Measurements from ENCODE around the gene CPA1. TPM values are rescaled to one million over a fixed set of nuclear protein-coding genes. Genes with fewer than 3 reads are reported as not detected.

CPA1 gene
- total and polyA plus RNA-seq, 12 donors = 0.14 to 15.0 (median 2.0) TPM; not detected in 4

GRCh38 chr7:130367088-130367755 is 13.1 kb upstream of the CPA1 start:
- Histone ChIP-seq H3K36me3 (replicated peaks in 1 of 2) (no peaks in the 10 kb centered on the region), H3K4me1 (replicated peaks in 1 of 2) (peaks cover 10 to 57% of the 10 kb centered on the region in 2 donors), H3K4me3 (no peak overlapping the region), H3K9me3 (replicated peaks in 1 of 3) (no peaks in the 10 kb centered on the region), H3K27me3 (no peaks in the 10 kb centered on the region), H3K27ac (peak overlapping the region in 1 of 5 donors; percentile 95)
- no peak for TF ChIP-seq CTCF (IDR thresholded peaks at IDR 0.05)
- no peak for TF ChIP-seq POLR2A (IDR thresholded peaks at IDR 0.05)
- 93 to 96% (median 95%) methylated on average over 12 to 13 of the region's 13 CpGs for WGBS, 4 donors
- no peak for DNase-seq
- intact Hi-C loops (cut with DNase I) = no loop called here

GRCh38 chr7:130367836-130368746 is 12.2 kb upstream of the CPA1 start:
- TF ChIP-seq POLR2A (IDR thresholded peaks at IDR 0.05) = no peak
- no peak for TF ChIP-seq CTCF (IDR thresholded peaks at IDR 0.05)
- 91 to 95% (median 92%) methylated on average over 10 to 19 of the region's 19 CpGs for WGBS, 4 donors
- peaks cover 13 to 64% of the 10 kb centered on the region in 2 donors for H3K4me1 ChIP-seq (replicated peaks in 1 of 2)
- no peaks in the 10 kb centered on the region for H3K27me3 ChIP-seq
- H3K9me3 ChIP-seq (replicated peaks in 1 of 3) = no peaks in the 10 kb centered on the region
- intact Hi-C loops (cut with DNase I) = no loop called here
- H3K4me3 ChIP-seq = no peak overlapping the region
- H3K27ac ChIP-seq = peak overlapping the region in 3 of 5 donors; percentile 56 to 95 (median 87)
- DNase-seq = peak in 1 of 7 donors; percentile 15
- no peaks in the 10 kb centered on the region for H3K36me3 ChIP-seq (replicated peaks in 1 of 2)

- no peak overlapping the region for H3K4me3 ChIP-seq
- H3K27ac ChIP-seq = peak overlapping the region; percentile 3 to 95 (median 56)
- TF ChIP-seq POLR2A (IDR thresholded peaks at IDR 0.05) = no peak
- no peak for TF ChIP-seq CTCF (IDR thresholded peaks at IDR 0.05)
- intact Hi-C loops (cut with DNase I) = no loop called here
- peak in 6 of 7 donors; percentile 71 to 92 (median 84) for DNase-seq
- no peaks in the 10 kb centered on the region for H3K36me3 ChIP-seq (replicated peaks in 1 of 2)
- 14 to 27% (median 26%) methylated on average over 9 to 10 of the region's 10 CpGs for WGBS, 4 donors
- H3K4me1 ChIP-seq (replicated peaks in 1 of 2) = peaks cover 19 to 67% of the 10 kb centered on the region in 2 donors
- H3K27me3 ChIP-seq = no peaks in the 10 kb centered on the region
- H3K9me3 ChIP-seq (replicated peaks in 1 of 3) = no peaks in the 10 kb centered on the region
These were observed 11.1 kb upstream of the CPA1 start for GRCh38 chr7:130369110-130369711.
